Neural cell (in vitro differentiated cells): ENCODE measurements around the gene TSG101. TPM values are rescaled to one million over a fixed set of nuclear protein-coding genes. Genes with fewer than 3 reads are reported as not detected.

Source experiments
- H2AFZ ChIP-seq: fragments of 200-600, 300-800 bp; sonication (generic), shearing (Covaris generic); 2 replicates; pipeline ENCODE4 v1.6.0; 2014; ENCODE audit warnings: low read depth, mild to moderate bottlenecking, antibody characterized with exemption, low read length, moderate library complexity
- H3F3A ChIP-seq: fragments of 200-600 bp; shearing (Covaris generic); 2 replicates; pipeline ENCODE4 v1.6.1; 2016; ENCODE audit warnings: mild to moderate bottlenecking, moderate library complexity, mixed read lengths, antibody characterized with exemption, low read length; ENCODE audit not compliant: insufficient read depth, poor library complexity, severe bottlenecking
- H3K27ac ChIP-seq: fragments of 200-600, 300-800 bp; sonication (generic), shearing (Covaris generic); 2 replicates; pipeline ENCODE4 v1.5.1; 2014; ENCODE audit warnings: mild to moderate bottlenecking, low read length, moderate library complexity
- H3K27me3 ChIP-seq: fragments of 300-800, 200-600 bp; sonication (generic), shearing (Covaris generic); 2 replicates; pipeline ENCODE4 v1.6.0; 2014; ENCODE audit warnings: mild to moderate bottlenecking, low read depth, low read length, moderate library complexity; ENCODE audit not compliant: insufficient read depth
- H3K36me3 ChIP-seq: fragments of 300-800, 200-600 bp; sonication (generic), shearing (Covaris generic); 2 replicates; pipeline ENCODE4 v1.5.1; 2014; ENCODE audit warnings: mild to moderate bottlenecking, antibody characterized with exemption, low read length, moderate library complexity; ENCODE audit not compliant: insufficient read depth
- H3K4me2 ChIP-seq: fragments of 300-800, 200-600 bp; sonication (generic), shearing (Covaris generic); 2 replicates; pipeline ENCODE4 v1.6.0; 2014; ENCODE audit warnings: mild to moderate bottlenecking, low read length
- H3K4me3 ChIP-seq: fragments of 300-800, 200-600 bp; sonication (generic), shearing (Covaris generic); 2 replicates; pipeline ENCODE4 v1.5.1; 2014; ENCODE audit warnings: mild to moderate bottlenecking, low read length, moderate library complexity
- H3K79me2 ChIP-seq: fragments of 200-600 bp; shearing (Covaris generic); replicated peaks from 2 replicates; pipeline ENCODE4 v1.6.0; 2014; ENCODE audit warnings: mild to moderate bottlenecking, low read length, moderate library complexity; ENCODE audit not compliant: insufficient read depth
- H3K9ac ChIP-seq: fragments of 300-800, 200-600 bp; sonication (generic), shearing (Covaris generic); 2 replicates; pipeline ENCODE4 v1.6.1; 2016; ENCODE audit warnings: mild to moderate bottlenecking, low read length, mixed read lengths
- H3K9me2 ChIP-seq: fragments of 200-600 bp; shearing (Covaris generic); 2 replicates; pipeline ENCODE4 v1.6.1; 2016; ENCODE audit warnings: mild to moderate bottlenecking, low read length, mixed read lengths; ENCODE audit not compliant: insufficient read depth
- H3K9me3 ChIP-seq: fragments of 200-600, 300-800 bp; sonication (generic), shearing (Covaris generic); 2 replicates; pipeline ENCODE4 v1.6.1; 2016; ENCODE audit warnings: mild to moderate bottlenecking, mixed run types, low read length, moderate library complexity, mixed read lengths
- H4K20me1 ChIP-seq: fragments of 200-600 bp; shearing (Covaris generic); 2 replicates; pipeline ENCODE4 v1.6.1; 2016; ENCODE audit warnings: mild to moderate bottlenecking, mixed run types; ENCODE audit not compliant: insufficient read depth
- CTCF ChIP-seq: fragments of 450-650 bp; IDR thresholded peaks from 2 replicates; pipeline ENCODE4 v1.5.1; 2014; ENCODE audit warnings: antibody characterized with exemption, mild to moderate bottlenecking, moderate library complexity; ENCODE audit not compliant: poor library complexity, severe bottlenecking
- EP300 ChIP-seq: fragments of 450-650 bp; conservative IDR thresholded peaks from 2 replicates; pipeline ENCODE4 v1.6.1; 2014; ENCODE audit warnings: antibody characterized with exemption, mild to moderate bottlenecking, moderate library complexity; ENCODE audit not compliant: poor library complexity, severe bottlenecking
- EZH2 ChIP-seq: fragments of 200-600, 300-800 bp; shearing (Covaris generic), sonication (generic); IDR thresholded peaks from 2 replicates; pipeline ENCODE4 v1.6.1; 2014; ENCODE audit warnings: antibody characterized with exemption, low read length, borderline replicate concordance, mild to moderate bottlenecking; ENCODE audit not compliant: insufficient read depth, poor library complexity, severe bottlenecking
- MXI1 ChIP-seq: fragments of 450-650 bp; conservative IDR thresholded peaks from 2 replicates; pipeline ENCODE4 v1.6.1; 2014; ENCODE audit warnings: antibody characterized with exemption, mild to moderate bottlenecking; ENCODE audit not compliant: poor library complexity, severe bottlenecking
- POLR2AphosphoS5 ChIP-seq: IDR thresholded peaks from 2 replicates; pipeline ENCODE4 v1.6.1; 2012
- RAD21 ChIP-seq: fragments of 450-650 bp; conservative IDR thresholded peaks from 2 replicates; pipeline ENCODE4 v1.6.1; 2014; ENCODE audit warnings: antibody characterized with exemption, mild to moderate bottlenecking, moderate library complexity
- REST ChIP-seq: IDR thresholded peaks from 2 replicates; pipeline ENCODE4 v1.6.1; 2012; ENCODE audit warnings: borderline replicate concordance
- SMC3 ChIP-seq: fragments of 450-650 bp; conservative IDR thresholded peaks from 2 replicates; pipeline ENCODE4 v1.6.1; 2014; ENCODE audit warnings: antibody characterized with exemption, mild to moderate bottlenecking, moderate library complexity; ENCODE audit not compliant: poor library complexity
- TAF1 ChIP-seq: IDR thresholded peaks from 2 replicates; pipeline ENCODE4 v1.6.1; 2012; ENCODE audit warnings: low read depth
- polyA plus RNA-seq: library from polyadenylated mRNA; depleted of rRNA; stranded (reverse); fragments of >200 nt; gene quantifications from 2 replicates; pipeline ENCODE4 v1.2.3, GENCODE V29; 2014

Gene TSG101
- polyA plus RNA-seq, 1 donor from 2014 or later, result 115 TPM

GRCh38 chr11:18536209-18536608 lies 9.5 kb upstream of the TSG101 start:
- H3K9me2 ChIP-seq, result no peaks in the 10 kb centered on the region
- H2AFZ ChIP-seq, result no peak overlapping the region
- no peaks in the 10 kb centered on the region for H3F3A ChIP-seq
- no peak overlapping the region for H3K27ac ChIP-seq
- H3K9me3 ChIP-seq, result no peaks in the 10 kb centered on the region
- no peak overlapping the region for H3K4me3 ChIP-seq
- H4K20me1 ChIP-seq, result no peaks in the 10 kb centered on the region
- H3K79me2 ChIP-seq, result no peaks in the 10 kb centered on the region
- H3K9ac ChIP-seq, result no peak overlapping the region
- TF ChIP-seq REST (no peak), EP300 (no peak), RAD21 (no peak), TAF1 (no peak), EZH2 (no peak), CTCF (no peak), POLR2AphosphoS5 (no peak), MXI1 (no peak), SMC3 (no peak)
- H3K27me3 ChIP-seq, result no peaks in the 10 kb centered on the region
- H3K4me2 ChIP-seq, result no peak overlapping the region
- H3K36me3 ChIP-seq, result no peaks in the 10 kb centered on the region

GRCh38 chr11:18534245-18534644 lies 7.5 kb upstream of the TSG101 start:
- Histone ChIP-seq H3K9me2 (no peaks in the 10 kb centered on the region), H3F3A (no peaks in the 10 kb centered on the region), H3K9me3 (no peaks in the 10 kb centered on the region), H4K20me1 (no peaks in the 10 kb centered on the region), H3K9ac (no peak overlapping the region), H3K4me2 (no peak overlapping the region), H3K79me2 (no peaks in the 10 kb centered on the region), H3K27me3 (no peaks in the 10 kb centered on the region), H3K27ac (no peak overlapping the region), H3K36me3 (no peaks in the 10 kb centered on the region), H3K4me3 (no peak overlapping the region), H2AFZ (no peak overlapping the region)
- TF ChIP-seq EP300, result no peak
- TF ChIP-seq RAD21, result no peak
- TF ChIP-seq SMC3, result no peak
- no peak for TF ChIP-seq MXI1
- TF ChIP-seq EZH2, result no peak
- no peak for TF ChIP-seq POLR2AphosphoS5
- no peak for TF ChIP-seq REST
- TF ChIP-seq TAF1, result no peak
